Neural crest cell (in vitro differentiated cells): ENCODE results near the gene ANKRD55. TPM values are rescaled to one million over a fixed set of nuclear protein-coding genes. Genes with fewer than 3 reads are reported as not detected.

Experiments
- DNase-seq: peaks from one replicate; pipeline ENCODE4 v3.0.0; 2021; ENCODE audit warnings: low read depth, mixed read lengths, low spot score
- H3K27ac Mint-ChIP-seq: one replicate; pipeline ENCODE4 v1.8.0; 2021; ENCODE audit warnings: mild to moderate bottlenecking, mixed read lengths; ENCODE audit not compliant: unreplicated experiment
- H3K27me3 Mint-ChIP-seq: 2 replicates; pipeline ENCODE4 v1.8.0; 2021; ENCODE audit warnings: low read depth, mild to moderate bottlenecking, mixed read lengths
- H3K36me3 Mint-ChIP-seq: 2 replicates; pipeline ENCODE4 v1.8.0; 2021; ENCODE audit warnings: low read depth, mild to moderate bottlenecking, mixed read lengths
- H3K4me1 Mint-ChIP-seq: 2 replicates; pipeline ENCODE4 v1.8.0; 2021; ENCODE audit warnings: mixed read lengths
- H3K4me3 Mint-ChIP-seq: one replicate; pipeline ENCODE4 v1.8.0; 2021; ENCODE audit warnings: mild to moderate bottlenecking, mixed read lengths
- H3K9me3 Mint-ChIP-seq: 2 replicates; pipeline ENCODE4 v1.8.0; 2021; ENCODE audit warnings: mixed read lengths
- CTCF ChIP-seq: fragments of 200-600 bp; sonication (generic); conservative IDR thresholded peaks from 2 replicates; pipeline ENCODE4 v1.5.0; 2021; ENCODE audit warnings: antibody characterized with exemption, mild to moderate bottlenecking
- long read RNA-seq: library from polyadenylated mRNA; unstranded; transcript quantifications from one replicate; pipeline ENCODE4 v2.0.0, GENCODE V29; 2020
- total RNA-seq: library from RNA; stranded (reverse); gene quantifications from 2 replicates; pipeline ENCODE4 v1.2.1, GENCODE V29; 2021

ANKRD55 gene
- 0.16 TPM in 1 of 2 replicates, not detected in the other for total RNA-seq
- long read RNA-seq, partial matches to known transcripts, result 0 of 1 reads
- long read RNA-seq, other reads (novel, unspliced or antisense), result 1 of 1 reads

DNA sequence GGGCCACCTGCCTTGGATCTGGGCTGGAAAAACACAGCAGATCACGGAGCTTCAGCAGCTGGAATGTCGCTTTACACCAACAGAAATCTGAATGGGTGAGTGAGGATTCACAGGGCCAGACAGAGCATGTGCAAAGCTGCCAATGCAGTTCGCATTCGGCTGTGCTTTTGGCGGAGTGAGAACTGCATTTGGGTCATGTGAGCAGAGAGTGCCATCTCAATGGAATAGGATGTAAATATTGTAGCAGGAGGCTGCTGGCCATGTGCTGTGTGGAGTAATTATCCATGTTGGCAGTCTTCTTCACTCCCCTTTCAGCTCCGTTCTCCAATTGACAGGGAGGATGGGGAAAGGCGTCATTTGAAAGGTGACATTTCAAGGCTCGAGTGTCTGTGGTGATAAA is at the start of gene ANKRD55:
Gene ANKRD55, minus strand, starts transcription at position 101 of the 400 bp plus-strand sequence. CDS start 417 bp downstream, outside the sequence.
- no peak for TF ChIP-seq CTCF
- no peaks in the 10 kb centered on the region for H3K36me3 Mint-ChIP-seq
- no peak within 1 kb of the TSS for H3K4me3 Mint-ChIP-seq
- H3K27me3 Mint-ChIP-seq, result no peaks in the 10 kb centered on the region
- no peaks in the 10 kb centered on the region for H3K9me3 Mint-ChIP-seq
- no peak within 1 kb of the TSS for H3K27ac Mint-ChIP-seq
- peaks cover 26% of the 10 kb centered on the region for H3K4me1 Mint-ChIP-seq
- no peak for DNase-seq

- no peaks in the 10 kb centered on the region for H3K36me3 Mint-ChIP-seq
Observed at GRCh38 chr5:56282216-56282615, 49.1 kb upstream of the ANKRD55 start.

DNA sequence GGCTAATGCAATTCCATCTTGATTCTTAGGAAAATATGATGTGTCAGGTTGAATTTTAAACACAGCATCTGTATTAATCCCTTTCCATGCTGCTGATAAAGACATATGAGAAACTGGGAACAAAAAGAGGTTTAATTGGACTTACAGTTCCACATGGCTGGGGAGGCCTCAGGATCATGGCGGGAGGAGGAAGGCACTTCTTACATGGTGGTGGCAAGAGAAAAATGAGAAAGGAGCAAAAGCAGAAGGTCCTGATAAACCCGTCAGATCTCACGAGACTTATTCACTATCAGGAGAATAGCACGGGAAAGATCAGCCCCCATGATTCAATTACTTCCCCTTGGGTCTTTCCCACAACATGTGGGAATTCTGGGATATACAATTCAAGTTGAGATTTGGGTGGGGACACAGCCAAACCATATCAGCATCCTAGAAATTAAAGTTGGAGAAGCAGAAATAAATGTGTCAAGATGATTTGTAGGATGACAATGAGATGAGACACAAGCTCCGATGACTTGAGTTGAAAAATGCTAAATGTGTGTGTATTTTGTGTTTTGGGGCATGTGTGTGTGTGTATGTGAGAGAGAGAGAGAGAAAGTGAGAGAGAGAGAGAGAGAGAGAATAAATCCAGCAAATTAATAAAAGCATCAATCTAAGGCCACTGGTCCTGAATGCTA is 48.5 kb upstream of the ANKRD55 start:
- Mint-ChIP-seq H3K9me3 (no peaks in the 10 kb centered on the region), H3K36me3 (no peaks in the 10 kb centered on the region), H3K4me1 (peaks cover 23% of the 10 kb centered on the region), H3K27ac (no peak overlapping the region), H3K4me3 (no peak overlapping the region), H3K27me3 (no peaks in the 10 kb centered on the region)
- no peak for DNase-seq
- no peak for TF ChIP-seq CTCF

More at GRCh38 chr5:56282216-56282615, 49.1 kb upstream of the ANKRD55 start:
- Mint-ChIP-seq H3K27ac (no peak overlapping the region), H3K9me3 (no peaks in the 10 kb centered on the region), H3K27me3 (no peaks in the 10 kb centered on the region), H3K4me1 (peaks cover 21% of the 10 kb centered on the region), H3K4me3 (no peak overlapping the region)
- TF ChIP-seq CTCF, result no peak
- no peak for DNase-seq

- Mint-ChIP-seq H3K27ac (peak overlapping the region; percentile 79), H3K9me3 (peaks cover 10% of the 10 kb centered on the region)
- no peak for DNase-seq
Observed at GRCh38 chr5:56279979-56280378, 46.8 kb upstream of the ANKRD55 start.

DNA sequence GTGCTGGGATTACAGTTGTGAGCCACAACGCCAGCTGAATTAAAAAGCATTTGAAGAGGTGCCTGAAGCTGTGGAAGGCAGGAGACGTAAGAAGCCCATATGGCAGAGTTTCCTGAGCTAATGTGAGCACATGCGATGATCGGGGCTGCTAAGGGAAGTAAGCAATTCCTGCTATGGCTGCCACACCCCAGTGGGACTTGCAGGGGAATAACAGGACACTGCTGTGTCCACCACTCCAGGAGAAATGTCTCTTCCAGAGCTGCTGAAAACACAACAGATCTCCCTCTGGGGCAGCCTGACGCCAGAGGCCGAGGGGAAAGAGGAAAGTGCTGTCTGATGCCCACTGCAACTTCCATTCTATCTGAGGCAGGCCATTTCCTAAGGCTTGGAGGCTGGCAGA is 46.2 kb upstream of the ANKRD55 start:
- TF ChIP-seq CTCF, result no peak
- Mint-ChIP-seq H3K36me3 (no peaks in the 10 kb centered on the region), H3K9me3 (peaks cover 10% of the 10 kb centered on the region), H3K4me1 (peaks cover 27% of the 10 kb centered on the region), H3K27ac (no peak overlapping the region), H3K27me3 (no peaks in the 10 kb centered on the region), H3K4me3 (no peak overlapping the region)
- DNase-seq, result no peak

More at GRCh38 chr5:56279979-56280378, 46.8 kb upstream of the ANKRD55 start:
- Mint-ChIP-seq H3K4me3 (no peak overlapping the region), H3K4me1 (peaks cover 27% of the 10 kb centered on the region), H3K27me3 (no peaks in the 10 kb centered on the region), H3K36me3 (no peaks in the 10 kb centered on the region)
- no peak for TF ChIP-seq CTCF
